ENCODE results near the gene C1QTNF4.

Gene C1QTNF4

DNA sequence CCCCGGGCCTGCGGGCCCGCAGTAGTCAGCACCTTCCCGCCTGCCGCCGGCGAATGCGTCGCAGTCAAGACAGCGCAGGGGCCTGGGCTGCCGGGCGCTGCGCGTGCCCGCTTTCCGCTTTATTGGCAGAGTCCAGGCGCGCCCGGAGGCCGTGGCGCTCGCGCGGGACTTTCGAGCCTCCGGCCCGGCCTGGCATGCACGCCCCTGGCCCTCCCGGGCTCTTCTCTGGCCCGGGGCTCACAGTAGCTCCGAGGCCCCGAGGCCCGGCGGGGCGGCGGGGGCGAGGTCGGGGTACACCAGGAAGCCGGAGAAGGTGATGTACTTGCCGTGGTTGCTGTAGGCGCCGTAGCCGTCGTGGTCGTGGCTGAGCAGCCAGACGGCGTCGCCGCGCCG lies 4.6 kb downstream of the C1QTNF4 start:
- TF ChIP-seq, protein P1, sequence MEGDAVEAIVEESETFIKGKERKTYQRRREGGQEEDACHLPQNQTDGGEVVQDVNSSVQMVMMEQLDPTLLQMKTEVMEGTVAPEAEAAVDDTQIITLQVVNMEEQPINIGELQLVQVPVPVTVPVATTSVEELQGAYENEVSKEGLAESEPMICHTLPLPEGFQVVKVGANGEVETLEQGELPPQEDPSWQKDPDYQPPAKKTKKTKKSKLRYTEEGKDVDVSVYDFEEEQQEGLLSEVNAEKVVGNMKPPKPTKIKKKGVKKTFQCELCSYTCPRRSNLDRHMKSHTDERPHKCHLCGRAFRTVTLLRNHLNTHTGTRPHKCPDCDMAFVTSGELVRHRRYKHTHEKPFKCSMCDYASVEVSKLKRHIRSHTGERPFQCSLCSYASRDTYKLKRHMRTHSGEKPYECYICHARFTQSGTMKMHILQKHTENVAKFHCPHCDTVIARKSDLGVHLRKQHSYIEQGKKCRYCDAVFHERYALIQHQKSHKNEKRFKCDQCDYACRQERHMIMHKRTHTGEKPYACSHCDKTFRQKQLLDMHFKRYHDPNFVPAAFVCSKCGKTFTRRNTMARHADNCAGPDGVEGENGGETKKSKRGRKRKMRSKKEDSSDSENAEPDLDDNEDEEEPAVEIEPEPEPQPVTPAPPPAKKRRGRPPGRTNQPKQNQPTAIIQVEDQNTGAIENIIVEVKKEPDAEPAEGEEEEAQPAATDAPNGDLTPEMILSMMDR (IDR thresholded peaks at IDR 0.05; ENCODE audit: extremely low read depth, insufficient read depth, missing control alignments), result no peak
- no peak for DNase-seq (ENCODE audit: low spot score)
- in situ Hi-C loops (cut with MboI; ENCODE audit: low pct_unique_long_range_greater_than_20kb, low sequenced_read_pairs, unreplicated experiment), result no loop called here

DNA sequence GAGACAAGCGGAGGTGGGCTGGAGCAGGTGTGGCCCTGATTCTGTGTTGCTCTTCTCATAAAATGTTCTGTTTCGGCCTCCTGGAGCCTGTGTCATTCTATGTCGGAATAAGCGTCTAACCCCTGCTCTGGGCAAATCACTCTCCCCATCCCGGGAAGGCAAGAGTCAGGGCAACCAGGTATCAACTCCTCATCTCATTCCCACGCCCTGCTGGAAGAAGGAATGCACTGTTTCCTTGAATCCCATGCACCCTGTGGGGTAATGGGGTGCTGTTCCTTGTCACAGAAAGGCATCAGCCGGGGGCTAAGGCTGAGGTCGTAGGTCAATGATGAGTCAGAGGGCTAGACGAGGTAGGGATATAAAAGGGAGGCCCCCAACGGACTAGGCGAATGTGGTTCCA lies 5.1 kb downstream of the C1QTNF4 start:
- TF ChIP-seq, protein P1 (IDR thresholded peaks at IDR 0.05; ENCODE audit: extremely low read depth, insufficient read depth, missing control alignments), result no peak
- no peak for DNase-seq (ENCODE audit: low spot score)
- in situ Hi-C loops (cut with MboI; ENCODE audit: low pct_unique_long_range_greater_than_20kb, low sequenced_read_pairs, unreplicated experiment), result no loop called here

DNA sequence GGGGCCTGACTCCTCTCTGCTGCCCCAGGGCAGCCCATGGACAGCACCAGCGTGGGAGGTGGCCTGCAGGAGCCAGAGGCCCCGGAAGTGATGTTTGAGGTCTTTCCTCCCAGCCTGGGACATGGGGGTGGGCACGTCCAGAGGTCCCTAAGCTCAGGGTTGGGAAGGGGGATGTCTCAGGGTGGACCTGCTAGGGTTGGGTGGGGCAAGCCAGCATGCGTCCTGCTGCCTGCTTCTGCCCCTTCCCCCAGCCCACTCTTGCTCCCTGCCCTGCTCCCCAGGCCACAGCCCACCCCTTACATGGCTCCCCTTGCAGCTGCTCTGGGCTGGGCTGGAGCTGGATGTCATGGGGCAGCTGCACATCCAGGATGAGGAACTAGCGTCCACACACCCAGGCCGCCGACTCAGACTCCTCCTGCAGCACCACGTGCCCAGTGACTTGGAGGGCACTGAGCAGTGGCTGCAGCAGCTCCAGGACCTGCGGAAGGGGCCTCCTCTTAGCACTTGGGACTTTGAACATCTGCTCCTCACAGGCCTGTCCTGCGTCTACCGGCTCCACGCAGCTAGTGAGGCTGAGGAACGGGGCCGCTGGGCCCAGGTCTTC lies 6.4 kb downstream of the C1QTNF4 start:
- TF ChIP-seq, protein P1 (IDR thresholded peaks at IDR 0.05; ENCODE audit: extremely low read depth, insufficient read depth, missing control alignments), result no peak
- in situ Hi-C loops (cut with MboI; ENCODE audit: low pct_unique_long_range_greater_than_20kb, low sequenced_read_pairs, unreplicated experiment), result no loop called here
- no peak for DNase-seq (ENCODE audit: low spot score)

DNA sequence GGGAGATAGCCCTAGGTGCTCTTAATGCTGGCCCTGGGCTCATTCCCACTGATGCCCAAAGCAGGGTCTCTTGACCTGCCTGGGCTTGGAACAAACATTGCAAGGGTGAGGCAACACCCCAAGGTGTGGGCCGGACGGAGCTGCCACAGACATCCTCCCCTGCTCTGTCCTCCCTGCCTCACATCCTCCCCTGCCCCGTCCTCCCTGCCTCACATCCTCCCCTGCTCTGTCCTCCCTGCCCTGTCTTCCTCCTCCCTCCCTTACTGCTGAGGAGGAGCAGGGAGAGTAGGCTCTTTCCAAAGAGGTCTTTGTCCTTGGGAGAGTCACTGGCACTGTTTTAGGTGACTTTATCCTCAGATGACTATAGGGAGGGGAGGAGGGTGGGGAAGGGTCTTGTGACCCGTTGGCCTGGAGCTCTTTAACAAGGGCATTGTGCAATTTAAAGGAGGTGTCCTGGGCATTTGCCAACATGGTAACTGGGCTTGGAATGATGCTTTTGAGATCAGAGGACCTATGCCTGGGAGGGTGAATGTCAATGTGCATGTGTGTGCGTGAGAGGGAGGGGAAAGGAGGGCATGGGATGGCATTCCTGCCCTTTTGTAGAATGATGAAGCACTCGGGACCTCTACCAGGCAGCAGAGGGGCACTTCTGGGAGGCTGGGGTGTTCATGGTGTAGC lies 7.0 kb downstream of the C1QTNF4 start:
- TF ChIP-seq, protein P1 (IDR thresholded peaks at IDR 0.05; ENCODE audit: extremely low read depth, insufficient read depth, missing control alignments), result no peak
- DNase-seq (ENCODE audit: low spot score), result no peak
- in situ Hi-C loops (cut with MboI; ENCODE audit: low pct_unique_long_range_greater_than_20kb, low sequenced_read_pairs, unreplicated experiment), result no loop called here

DNA sequence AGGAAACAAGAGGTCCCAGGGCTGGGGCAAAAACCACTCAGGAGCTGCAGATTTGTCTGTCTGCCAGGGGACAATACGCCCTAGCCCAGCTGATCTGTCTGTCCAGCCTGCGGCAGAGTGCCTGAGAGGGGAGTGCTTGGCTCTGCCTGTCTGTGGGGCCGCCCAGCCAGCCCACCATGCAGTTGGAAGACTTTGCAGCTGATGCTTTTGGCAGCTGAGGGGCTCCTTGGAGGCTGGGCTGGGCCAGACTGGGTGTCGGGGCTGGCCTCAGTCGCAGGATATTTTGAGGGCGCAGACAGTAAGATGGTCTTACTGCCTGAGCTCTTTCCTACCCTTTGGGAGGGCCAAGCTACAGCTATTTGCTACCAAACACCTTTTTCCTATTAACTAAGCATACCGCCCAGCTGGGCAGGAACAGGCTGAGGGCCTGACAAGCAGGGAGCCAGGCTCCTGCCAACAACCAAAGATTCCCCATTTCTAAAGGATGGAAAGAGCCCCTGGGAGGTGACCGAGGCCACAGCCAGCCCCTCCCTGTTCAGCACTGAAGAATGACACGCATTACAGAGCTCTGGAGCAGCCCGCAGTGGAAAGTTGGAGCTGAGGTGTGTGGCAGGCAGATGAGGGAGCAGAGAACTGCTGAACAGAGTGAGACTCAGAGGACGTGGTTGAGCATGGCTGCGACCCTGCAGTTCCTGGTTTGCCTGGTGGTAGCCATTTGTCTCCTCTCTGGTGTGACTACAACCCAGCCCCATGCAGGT lies 7.9 kb downstream of the C1QTNF4 start, which contains the start of gene FAM180B:
FAM180B (plus strand) TSS at position 581 of the 758 bp plus-strand sequence; CDS start at position 672, 91 bp downstream.
- no peak for DNase-seq (ENCODE audit: low spot score)
- in situ Hi-C loops (cut with MboI; ENCODE audit: low pct_unique_long_range_greater_than_20kb, low sequenced_read_pairs, unreplicated experiment), result no loop called here
- TF ChIP-seq, protein P1 (IDR thresholded peaks at IDR 0.05; ENCODE audit: extremely low read depth, insufficient read depth, missing control alignments), result no peak

DNA sequence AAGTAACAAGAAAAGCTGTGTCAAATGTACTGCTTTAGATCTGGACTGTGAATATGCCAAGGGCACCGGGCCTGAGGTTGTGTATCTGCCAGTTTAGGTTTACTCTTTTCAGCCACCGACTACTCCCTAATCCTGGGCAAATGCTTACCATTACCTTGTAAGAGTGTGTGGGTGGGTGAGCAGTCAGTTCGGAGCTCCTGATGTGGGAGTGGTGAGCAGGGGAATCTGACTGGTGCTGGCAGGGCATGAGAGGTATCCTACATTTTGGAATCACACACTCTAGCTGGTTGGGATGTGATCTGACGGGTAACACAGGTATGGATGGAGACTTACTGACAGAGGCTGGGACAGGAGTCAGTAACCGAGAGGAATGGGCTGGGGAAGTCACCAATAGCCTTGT lies 10.4 kb downstream of the C1QTNF4 start:
- in situ Hi-C loops (cut with MboI; ENCODE audit: low pct_unique_long_range_greater_than_20kb, low sequenced_read_pairs, unreplicated experiment), result no loop called here

More for the DNA sequence above, 10.4 kb downstream of the C1QTNF4 start:
- no peak for DNase-seq (ENCODE audit: low spot score)
- TF ChIP-seq, protein P1 (IDR thresholded peaks at IDR 0.05; ENCODE audit: extremely low read depth, insufficient read depth, missing control alignments), result no peak

Data from GM13977 (cell line).